Upper lobe of left lung (tissue), 4 donors: Measurements from ENCODE around the gene KDM4B.

Experiments used
- POLR2A ChIP-seq, 4 donors: fragments of 450-650 bp; IDR thresholded peaks; one replicate each; pipeline ENCODE4 v1.5.1; 2016 to 2017; ENCODE audit warnings: antibody characterized with exemption in 4 of 4, mild to moderate bottlenecking in 2 of 4
- POLR2AphosphoS5 ChIP-seq, 2 donors: sonication (generic); formaldehyde crosslinking; IDR thresholded peaks; one replicate each; pipeline ENCODE4 v1.5.1; 2017; ENCODE audit warnings: antibody characterized with exemption in 2 of 2
- TF ChIP-seq, protein P1 (sequence below), 6 experiments: fragments of 450-650 bp in 4 of 6; fragments of 200-600 bp in 2 of 6; sonication (generic) in 2 of 6; IDR thresholded peaks; one replicate each; pipeline ENCODE4 v1.5.1; 2016 to 2019; ENCODE audit warnings: antibody characterized with exemption in 6 of 6

DNA sequence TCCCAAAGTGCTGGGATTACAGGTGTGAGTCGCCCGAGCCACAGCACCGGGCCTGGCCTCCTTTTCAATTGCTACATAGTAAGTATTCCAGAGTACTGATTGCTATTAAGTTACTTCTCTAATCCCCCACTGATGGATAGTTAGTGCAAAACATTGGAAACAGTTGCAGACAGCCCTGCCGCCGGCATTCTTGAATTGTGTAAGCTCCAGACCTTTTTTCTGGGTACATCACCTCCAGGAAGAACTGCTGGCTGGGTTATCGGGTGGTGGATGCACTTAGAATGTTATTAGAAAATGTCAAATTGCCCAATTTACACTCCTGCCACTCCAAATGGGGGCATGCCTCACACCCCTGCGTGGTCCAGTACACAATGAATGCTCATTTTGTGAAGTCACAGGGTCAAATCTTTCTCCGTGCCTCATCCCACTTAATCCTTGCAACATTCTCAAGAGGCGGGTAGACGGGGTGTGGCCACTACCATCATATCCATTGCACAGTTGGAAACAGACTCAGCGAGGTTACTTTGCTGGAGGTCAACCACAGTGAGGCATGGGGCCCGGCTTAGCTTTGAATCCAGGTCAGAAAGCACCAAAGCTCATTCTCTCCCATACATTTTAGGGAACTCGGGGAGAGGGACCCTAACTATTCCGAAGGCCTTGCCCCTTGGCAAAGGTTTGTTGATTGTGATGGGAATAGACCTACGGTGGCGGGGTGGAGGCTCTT, 1.0 kb upstream of the KDM4B start:
- TF ChIP-seq, protein P1, sequence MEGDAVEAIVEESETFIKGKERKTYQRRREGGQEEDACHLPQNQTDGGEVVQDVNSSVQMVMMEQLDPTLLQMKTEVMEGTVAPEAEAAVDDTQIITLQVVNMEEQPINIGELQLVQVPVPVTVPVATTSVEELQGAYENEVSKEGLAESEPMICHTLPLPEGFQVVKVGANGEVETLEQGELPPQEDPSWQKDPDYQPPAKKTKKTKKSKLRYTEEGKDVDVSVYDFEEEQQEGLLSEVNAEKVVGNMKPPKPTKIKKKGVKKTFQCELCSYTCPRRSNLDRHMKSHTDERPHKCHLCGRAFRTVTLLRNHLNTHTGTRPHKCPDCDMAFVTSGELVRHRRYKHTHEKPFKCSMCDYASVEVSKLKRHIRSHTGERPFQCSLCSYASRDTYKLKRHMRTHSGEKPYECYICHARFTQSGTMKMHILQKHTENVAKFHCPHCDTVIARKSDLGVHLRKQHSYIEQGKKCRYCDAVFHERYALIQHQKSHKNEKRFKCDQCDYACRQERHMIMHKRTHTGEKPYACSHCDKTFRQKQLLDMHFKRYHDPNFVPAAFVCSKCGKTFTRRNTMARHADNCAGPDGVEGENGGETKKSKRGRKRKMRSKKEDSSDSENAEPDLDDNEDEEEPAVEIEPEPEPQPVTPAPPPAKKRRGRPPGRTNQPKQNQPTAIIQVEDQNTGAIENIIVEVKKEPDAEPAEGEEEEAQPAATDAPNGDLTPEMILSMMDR (IDR thresholded peaks at IDR 0.05) = no peak
- no peak for TF ChIP-seq POLR2AphosphoS5 (IDR thresholded peaks at IDR 0.05)
- no peak for TF ChIP-seq POLR2A (IDR thresholded peaks at IDR 0.05)
